GM10266 (cell line): ENCODE results near the gene ANKS1A.
A peak's percentile ranks its signal among the peaks of the same experiment; 100 is the strongest.
"Not testable (repeated sequence)": the region's sequence is repeated elsewhere in the genome, so short reads cannot be mapped to it uniquely, and the experiment has no call there.

Experiments
- DNase-seq: peaks from one replicate; pipeline ENCODE4 v3.0.0; 2012; ENCODE audit errors: extremely low spot score
- TF ChIP-seq, protein P1 (sequence below): IDR thresholded peaks from 2 replicates; pipeline ENCODE4 v1.5.1; 2012; ENCODE audit warnings: mild to moderate bottlenecking, low read depth; ENCODE audit not compliant: control insufficient read depth, insufficient read depth; ENCODE audit errors: missing control alignments

ANKS1A gene, protein sequence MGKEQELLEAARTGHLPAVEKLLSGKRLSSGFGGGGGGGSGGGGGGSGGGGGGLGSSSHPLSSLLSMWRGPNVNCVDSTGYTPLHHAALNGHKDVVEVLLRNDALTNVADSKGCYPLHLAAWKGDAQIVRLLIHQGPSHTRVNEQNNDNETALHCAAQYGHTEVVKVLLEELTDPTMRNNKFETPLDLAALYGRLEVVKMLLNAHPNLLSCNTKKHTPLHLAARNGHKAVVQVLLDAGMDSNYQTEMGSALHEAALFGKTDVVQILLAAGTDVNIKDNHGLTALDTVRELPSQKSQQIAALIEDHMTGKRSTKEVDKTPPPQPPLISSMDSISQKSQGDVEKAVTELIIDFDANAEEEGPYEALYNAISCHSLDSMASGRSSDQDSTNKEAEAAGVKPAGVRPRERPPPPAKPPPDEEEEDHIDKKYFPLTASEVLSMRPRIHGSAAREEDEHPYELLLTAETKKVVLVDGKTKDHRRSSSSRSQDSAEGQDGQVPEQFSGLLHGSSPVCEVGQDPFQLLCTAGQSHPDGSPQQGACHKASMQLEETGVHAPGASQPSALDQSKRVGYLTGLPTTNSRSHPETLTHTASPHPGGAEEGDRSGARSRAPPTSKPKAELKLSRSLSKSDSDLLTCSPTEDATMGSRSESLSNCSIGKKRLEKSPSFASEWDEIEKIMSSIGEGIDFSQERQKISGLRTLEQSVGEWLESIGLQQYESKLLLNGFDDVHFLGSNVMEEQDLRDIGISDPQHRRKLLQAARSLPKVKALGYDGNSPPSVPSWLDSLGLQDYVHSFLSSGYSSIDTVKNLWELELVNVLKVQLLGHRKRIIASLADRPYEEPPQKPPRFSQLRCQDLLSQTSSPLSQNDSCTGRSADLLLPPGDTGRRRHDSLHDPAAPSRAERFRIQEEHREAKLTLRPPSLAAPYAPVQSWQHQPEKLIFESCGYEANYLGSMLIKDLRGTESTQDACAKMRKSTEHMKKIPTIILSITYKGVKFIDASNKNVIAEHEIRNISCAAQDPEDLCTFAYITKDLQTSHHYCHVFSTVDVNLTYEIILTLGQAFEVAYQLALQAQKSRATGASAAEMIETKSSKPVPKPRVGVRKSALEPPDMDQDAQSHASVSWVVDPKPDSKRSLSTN

GRCh38 chr6:34888874-34889555 is at the start of gene ANKS1A:
Gene ANKS1A, plus strand, starts transcription at chr6:34889255. Its CDS starts 148 bp downstream, at chr6:34889403.
- TF ChIP-seq, protein P1, sequence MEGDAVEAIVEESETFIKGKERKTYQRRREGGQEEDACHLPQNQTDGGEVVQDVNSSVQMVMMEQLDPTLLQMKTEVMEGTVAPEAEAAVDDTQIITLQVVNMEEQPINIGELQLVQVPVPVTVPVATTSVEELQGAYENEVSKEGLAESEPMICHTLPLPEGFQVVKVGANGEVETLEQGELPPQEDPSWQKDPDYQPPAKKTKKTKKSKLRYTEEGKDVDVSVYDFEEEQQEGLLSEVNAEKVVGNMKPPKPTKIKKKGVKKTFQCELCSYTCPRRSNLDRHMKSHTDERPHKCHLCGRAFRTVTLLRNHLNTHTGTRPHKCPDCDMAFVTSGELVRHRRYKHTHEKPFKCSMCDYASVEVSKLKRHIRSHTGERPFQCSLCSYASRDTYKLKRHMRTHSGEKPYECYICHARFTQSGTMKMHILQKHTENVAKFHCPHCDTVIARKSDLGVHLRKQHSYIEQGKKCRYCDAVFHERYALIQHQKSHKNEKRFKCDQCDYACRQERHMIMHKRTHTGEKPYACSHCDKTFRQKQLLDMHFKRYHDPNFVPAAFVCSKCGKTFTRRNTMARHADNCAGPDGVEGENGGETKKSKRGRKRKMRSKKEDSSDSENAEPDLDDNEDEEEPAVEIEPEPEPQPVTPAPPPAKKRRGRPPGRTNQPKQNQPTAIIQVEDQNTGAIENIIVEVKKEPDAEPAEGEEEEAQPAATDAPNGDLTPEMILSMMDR, result no peak
- DNase-seq, result peak; percentile 90

DNA sequence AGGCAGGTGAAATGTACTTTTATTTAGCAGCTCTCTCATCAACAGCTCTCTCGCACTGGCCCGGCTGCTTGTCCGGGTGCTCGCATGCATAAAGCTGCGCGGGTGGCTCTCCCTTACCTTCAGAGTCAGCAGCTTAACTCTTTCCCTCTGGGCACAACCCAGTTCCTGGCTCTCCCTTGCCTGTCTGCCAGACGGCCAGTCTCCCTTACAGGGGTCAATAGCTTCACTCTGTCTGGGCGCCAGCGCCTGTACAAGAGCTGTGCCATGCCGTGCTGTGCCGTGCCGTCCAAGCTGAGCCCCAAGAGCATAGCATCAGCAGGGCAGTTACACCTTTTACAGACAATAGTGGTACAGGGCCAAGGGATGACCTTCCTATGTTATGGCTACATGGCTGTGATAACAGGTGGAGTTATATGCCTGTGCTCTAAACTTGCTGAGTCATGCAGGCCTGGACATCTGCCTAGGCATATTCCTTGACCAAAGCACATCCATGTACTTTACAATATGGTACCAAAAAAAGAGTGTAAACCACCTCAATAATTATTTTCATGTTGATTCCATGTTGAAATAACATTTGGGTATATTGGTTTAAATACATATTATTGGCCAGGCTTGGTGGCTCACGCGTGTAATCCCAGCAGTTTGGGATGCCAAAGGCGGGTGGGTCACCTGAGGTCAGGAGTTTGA is 49.2 kb upstream of the ANKS1A start:
- TF ChIP-seq, protein P1, result no peak
- DNase-seq, result no peak

DNA sequence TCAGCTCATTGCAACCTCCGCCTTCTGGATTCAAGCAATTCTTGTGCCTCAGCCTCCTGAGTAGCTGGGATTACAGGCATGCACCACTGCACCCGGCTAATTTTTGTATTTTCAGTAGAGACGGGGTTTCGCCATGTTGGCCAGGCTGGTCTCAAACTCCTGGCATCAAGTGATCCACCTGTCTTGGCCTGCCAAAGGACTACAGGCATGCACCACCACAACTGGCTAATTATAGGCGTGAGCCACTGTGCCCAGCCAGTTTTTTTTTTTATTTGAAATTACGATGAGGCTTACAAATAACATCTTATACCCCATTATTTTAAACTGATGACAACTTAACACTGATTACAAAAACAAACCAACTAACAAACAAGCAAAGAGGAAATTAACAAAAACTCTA is 40.0 kb upstream of the ANKS1A start:
- not testable (repeated sequence) for DNase-seq

DNA sequence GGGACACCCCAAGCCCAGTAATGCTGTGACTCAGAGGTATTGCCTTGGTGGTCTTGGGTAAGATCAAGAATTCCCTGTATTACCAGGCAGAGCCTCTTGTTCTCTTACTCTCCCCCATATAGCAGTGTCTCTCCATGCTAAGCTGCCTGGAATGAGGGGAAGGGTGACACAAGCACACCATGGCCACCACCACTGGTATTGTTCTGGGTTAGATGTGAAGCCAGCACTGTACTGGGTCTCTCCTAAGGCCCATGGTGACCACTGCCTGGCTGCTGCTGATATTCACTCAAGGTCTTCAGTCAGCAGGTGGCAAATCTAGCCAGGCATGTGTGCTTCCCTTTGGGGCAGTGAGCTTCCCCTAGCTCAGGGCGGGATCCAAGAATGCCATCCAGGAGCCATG is 37.7 kb upstream of the ANKS1A start:
- TF ChIP-seq, protein P1, result no peak
- no peak for DNase-seq

DNA sequence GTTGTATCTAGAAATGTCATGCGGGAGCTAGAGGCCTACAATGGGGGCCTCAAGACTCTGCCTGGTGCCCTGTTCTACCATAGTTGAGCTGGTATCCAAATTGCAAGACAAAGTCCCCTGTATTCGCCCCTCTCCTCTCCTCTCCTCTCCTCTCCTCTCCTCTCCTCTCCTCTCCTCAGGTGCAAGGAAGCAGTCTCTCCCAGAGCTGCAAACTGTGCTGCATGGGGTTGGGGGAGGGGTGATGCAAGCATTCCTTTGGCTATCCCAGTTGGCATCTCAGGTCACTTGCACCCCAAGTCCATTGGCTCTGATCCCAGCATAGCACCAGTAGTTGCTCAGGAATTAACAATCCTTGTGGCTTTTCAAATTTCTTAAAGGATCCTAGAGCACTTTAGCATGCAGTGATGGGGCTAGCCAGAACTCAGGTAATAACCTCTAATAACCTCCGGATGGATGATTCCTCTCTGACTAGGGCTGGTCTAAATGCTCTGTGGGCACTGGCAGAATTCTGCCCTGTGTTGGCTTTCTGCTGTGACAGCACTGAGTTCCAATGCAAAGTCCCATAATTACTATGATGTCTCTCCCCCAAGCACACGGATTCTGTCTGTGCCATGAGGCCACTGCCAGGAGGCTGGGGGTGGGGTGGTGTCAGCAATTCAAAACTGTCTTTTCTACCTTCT is 36.5 kb upstream of the ANKS1A start:
- no peak for DNase-seq
- TF ChIP-seq, protein P1, result no peak

DNA sequence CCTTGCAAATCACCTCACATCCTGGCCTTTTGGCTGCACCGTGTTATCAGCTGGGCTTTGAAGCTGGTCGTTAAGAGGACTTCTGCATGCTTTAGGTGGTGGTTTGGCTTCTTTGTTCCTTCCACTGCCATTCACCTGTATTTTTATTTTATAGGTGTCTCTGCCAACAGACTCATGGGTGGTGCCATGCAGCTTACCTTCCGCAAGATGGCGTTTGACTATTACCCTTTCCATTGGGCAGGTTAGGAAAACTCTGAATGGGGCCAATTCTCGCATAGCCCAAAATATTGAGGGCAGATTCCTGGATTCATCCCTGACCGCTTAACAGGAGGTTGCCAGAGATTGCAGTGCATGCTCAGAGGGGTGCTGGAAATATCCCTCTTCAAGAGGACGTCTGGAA is 33.6 kb upstream of the ANKS1A start:
- TF ChIP-seq, protein P1, result no peak
- DNase-seq, result no peak

- no peak for DNase-seq
- TF ChIP-seq, protein P1, result no peak
Measured at GRCh38 chr6:34858681-34859080, 30.4 kb upstream of the ANKS1A start.
